WTC11 (cell line): ENCODE measurements around the gene LRRC49. TPM values are rescaled to one million over a fixed set of nuclear protein-coding genes. Genes with fewer than 3 reads are reported as not detected.
A peak's percentile ranks its signal among the peaks of the same experiment; 100 is the strongest.

Source experiments
- ATAC-seq: fragments of 200-7000 bp; cut with Tn5 transposase; 2 replicates; pipeline ENCODE4 v1.10.0; 2021; ENCODE audit warnings: mild to moderate bottlenecking, moderate library complexity
- CTCF ChIA-PET: fragments of 300-600 bp; sonication (Branson Sonifier 250); formaldehyde crosslinking; loops from one replicate; lab custom pipeline; 2021; ENCODE audit warnings: antibody characterized with exemption; lab: Charles Lee
- POLR2A ChIA-PET: fragments of 350-600 bp; sonication (Branson Sonifier 250); formaldehyde crosslinking; loops from one replicate; lab custom pipeline; 2021; ENCODE audit warnings: antibody characterized with exemption; lab: Charles Lee
- DNase-seq: peaks from one replicate; pipeline ENCODE4 v3.0.0; 2021; ENCODE audit warnings: low spot score
- H3K27ac Mint-ChIP-seq: 2 replicates; pipeline ENCODE4 v1.8.0; 2021; ENCODE audit warnings: mixed read lengths
- H3K27me3 Mint-ChIP-seq: 2 replicates; pipeline ENCODE4 v1.8.0; 2021; ENCODE audit warnings: low read depth, mild to moderate bottlenecking, moderate library complexity, mixed read lengths
- H3K36me3 Mint-ChIP-seq: 2 replicates; pipeline ENCODE4 v1.8.0; 2021; ENCODE audit warnings: mixed read lengths
- H3K4me1 Mint-ChIP-seq: 2 replicates; pipeline ENCODE4 v1.8.0; 2022; ENCODE audit warnings: mixed read lengths
- H3K4me3 Mint-ChIP-seq: 2 replicates; pipeline ENCODE4 v1.8.0; 2021; ENCODE audit warnings: mild to moderate bottlenecking, moderate library complexity, mixed read lengths
- H3K9me3 Mint-ChIP-seq: 2 replicates; pipeline ENCODE4 v1.8.0; 2021; ENCODE audit warnings: mixed read lengths
- CDX4 ChIP-seq: fragments of 250-450 bp; sonication (Bioruptor Pico); IDR thresholded peaks from 2 replicates; pipeline ENCODE4 v1.9.0; 2021; ENCODE audit warnings: moderate library complexity, mild to moderate bottlenecking, inconsistent platforms, borderline replicate concordance
- GABPB1 ChIP-seq: sonication (generic); formaldehyde crosslinking; IDR thresholded peaks from 2 replicates; pipeline ENCODE4 v1.8.1; 2023; ENCODE audit warnings: mild to moderate bottlenecking, missing genetic modification reagents
- KAT7 ChIP-seq: sonication (generic); formaldehyde crosslinking; IDR thresholded peaks from 2 replicates; pipeline ENCODE4 v1.8.1; 2023; ENCODE audit warnings: missing genetic modification reagents, mild to moderate bottlenecking, borderline replicate concordance
- NFATC4 ChIP-seq: fragments of 250-450 bp; sonication (Bioruptor Pico); IDR thresholded peaks from 2 replicates; pipeline ENCODE4 v1.9.0; 2021; ENCODE audit warnings: mild to moderate bottlenecking
- PRRX2 ChIP-seq: fragments of 250-450 bp; sonication (Bioruptor Pico); IDR thresholded peaks from 2 replicates; pipeline ENCODE4 v1.8.0; 2021; ENCODE audit warnings: mild to moderate bottlenecking
- TP53 ChIP-seq: sonication (generic); formaldehyde crosslinking; IDR thresholded peaks from 2 replicates; pipeline ENCODE4 v1.8.1; 2023; ENCODE audit warnings: mild to moderate bottlenecking, missing genetic modification reagents
- ZNF317 ChIP-seq: sonication (generic); formaldehyde crosslinking; IDR thresholded peaks from 2 replicates; pipeline ENCODE4 v1.8.1; 2023; ENCODE audit warnings: low read depth, mild to moderate bottlenecking, moderate library complexity, missing genetic modification reagents, borderline replicate concordance
- total RNA-seq: library from RNA; stranded (reverse); gene quantifications from 3 replicates; pipeline ENCODE4 v1.2.3, GENCODE V29; 2021
- TF ChIP-seq, protein P1 (sequence below): sonication (generic); formaldehyde crosslinking; IDR thresholded peaks from 2 replicates; pipeline ENCODE4 v1.8.1; 2023; ENCODE audit warnings: mild to moderate bottlenecking, missing genetic modification reagents
- TF ChIP-seq, protein P2 (sequence below): fragments of 250-450 bp; sonication (Bioruptor Pico); IDR thresholded peaks from 2 replicates; pipeline ENCODE4 v1.9.0; 2021; ENCODE audit warnings: mild to moderate bottlenecking, borderline replicate concordance
- TF ChIP-seq, protein P3 (sequence below): sonication (generic); formaldehyde crosslinking; IDR thresholded peaks from 2 replicates; pipeline ENCODE4 v1.8.1; 2022; ENCODE audit warnings: missing genetic modification reagents, borderline replicate concordance
- TF ChIP-seq, protein P4 (sequence below): sonication (generic); formaldehyde crosslinking; conservative IDR thresholded peaks from 2 replicates; pipeline ENCODE4 v1.8.1; 2022; ENCODE audit warnings: mild to moderate bottlenecking, missing genetic modification reagents
- TF ChIP-seq, protein P5 (sequence below): fragments of 250-450 bp; sonication (Bioruptor Pico); conservative IDR thresholded peaks from 2 replicates; pipeline ENCODE4 v1.9.0; 2021; ENCODE audit warnings: mild to moderate bottlenecking

Gene LRRC49
- total RNA-seq, 1 experiment from 2014 or later: 6.9 TPM

DNA sequence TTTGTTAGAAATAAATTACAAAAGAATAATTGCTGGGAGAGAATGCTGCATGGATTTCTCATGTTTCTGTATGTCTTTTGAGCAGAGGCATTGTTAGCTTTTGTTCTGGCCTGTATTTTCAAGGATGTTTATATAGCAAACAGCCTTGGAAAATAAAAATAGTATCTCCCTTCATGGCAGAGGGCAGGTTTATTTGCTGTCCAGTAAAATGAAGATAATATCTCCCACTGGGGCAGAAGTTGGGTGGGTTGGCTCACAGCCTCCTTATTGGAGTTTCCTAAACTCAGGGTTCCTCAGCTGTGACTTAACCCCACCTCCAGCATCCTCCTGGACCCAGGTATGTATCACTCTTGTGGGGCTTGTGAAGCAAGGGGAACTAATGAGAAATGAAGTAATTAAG lies 178.9 kb downstream of the LRRC49 start:
- ATAC-seq: no peak
- Mint-ChIP-seq H3K9me3 (peaks cover 36% of the 10 kb centered on the region), H3K27ac (no peak overlapping the region), H3K36me3 (peaks cover 14% of the 10 kb centered on the region), H3K4me3 (no peak overlapping the region), H3K27me3 (peaks cover 2% of the 10 kb centered on the region; the same call in 1 of the 2 replicates), H3K4me1 (peaks cover 4% of the 10 kb centered on the region; the same call in 1 of the 2 replicates)
- CTCF ChIA-PET: no interaction called here
- no peak for TF ChIP-seq CDX4
- TF ChIP-seq, protein P1, sequence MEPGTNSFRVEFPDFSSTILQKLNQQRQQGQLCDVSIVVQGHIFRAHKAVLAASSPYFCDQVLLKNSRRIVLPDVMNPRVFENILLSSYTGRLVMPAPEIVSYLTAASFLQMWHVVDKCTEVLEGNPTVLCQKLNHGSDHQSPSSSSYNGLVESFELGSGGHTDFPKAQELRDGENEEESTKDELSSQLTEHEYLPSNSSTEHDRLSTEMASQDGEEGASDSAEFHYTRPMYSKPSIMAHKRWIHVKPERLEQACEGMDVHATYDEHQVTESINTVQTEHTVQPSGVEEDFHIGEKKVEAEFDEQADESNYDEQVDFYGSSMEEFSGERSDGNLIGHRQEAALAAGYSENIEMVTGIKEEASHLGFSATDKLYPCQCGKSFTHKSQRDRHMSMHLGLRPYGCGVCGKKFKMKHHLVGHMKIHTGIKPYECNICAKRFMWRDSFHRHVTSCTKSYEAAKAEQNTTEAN (CRISPR knock-in tag): no peak
- no peak for TF ChIP-seq TP53 (CRISPR knock-in tag)
- TF ChIP-seq ZNF317: no peak
- TF ChIP-seq, protein P2, sequence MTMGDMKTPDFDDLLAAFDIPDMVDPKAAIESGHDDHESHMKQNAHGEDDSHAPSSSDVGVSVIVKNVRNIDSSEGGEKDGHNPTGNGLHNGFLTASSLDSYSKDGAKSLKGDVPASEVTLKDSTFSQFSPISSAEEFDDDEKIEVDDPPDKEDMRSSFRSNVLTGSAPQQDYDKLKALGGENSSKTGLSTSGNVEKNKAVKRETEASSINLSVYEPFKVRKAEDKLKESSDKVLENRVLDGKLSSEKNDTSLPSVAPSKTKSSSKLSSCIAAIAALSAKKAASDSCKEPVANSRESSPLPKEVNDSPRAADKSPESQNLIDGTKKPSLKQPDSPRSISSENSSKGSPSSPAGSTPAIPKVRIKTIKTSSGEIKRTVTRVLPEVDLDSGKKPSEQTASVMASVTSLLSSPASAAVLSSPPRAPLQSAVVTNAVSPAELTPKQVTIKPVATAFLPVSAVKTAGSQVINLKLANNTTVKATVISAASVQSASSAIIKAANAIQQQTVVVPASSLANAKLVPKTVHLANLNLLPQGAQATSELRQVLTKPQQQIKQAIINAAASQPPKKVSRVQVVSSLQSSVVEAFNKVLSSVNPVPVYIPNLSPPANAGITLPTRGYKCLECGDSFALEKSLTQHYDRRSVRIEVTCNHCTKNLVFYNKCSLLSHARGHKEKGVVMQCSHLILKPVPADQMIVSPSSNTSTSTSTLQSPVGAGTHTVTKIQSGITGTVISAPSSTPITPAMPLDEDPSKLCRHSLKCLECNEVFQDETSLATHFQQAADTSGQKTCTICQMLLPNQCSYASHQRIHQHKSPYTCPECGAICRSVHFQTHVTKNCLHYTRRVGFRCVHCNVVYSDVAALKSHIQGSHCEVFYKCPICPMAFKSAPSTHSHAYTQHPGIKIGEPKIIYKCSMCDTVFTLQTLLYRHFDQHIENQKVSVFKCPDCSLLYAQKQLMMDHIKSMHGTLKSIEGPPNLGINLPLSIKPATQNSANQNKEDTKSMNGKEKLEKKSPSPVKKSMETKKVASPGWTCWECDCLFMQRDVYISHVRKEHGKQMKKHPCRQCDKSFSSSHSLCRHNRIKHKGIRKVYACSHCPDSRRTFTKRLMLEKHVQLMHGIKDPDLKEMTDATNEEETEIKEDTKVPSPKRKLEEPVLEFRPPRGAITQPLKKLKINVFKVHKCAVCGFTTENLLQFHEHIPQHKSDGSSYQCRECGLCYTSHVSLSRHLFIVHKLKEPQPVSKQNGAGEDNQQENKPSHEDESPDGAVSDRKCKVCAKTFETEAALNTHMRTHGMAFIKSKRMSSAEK: no peak
- TF ChIP-seq KAT7: no peak
- TF ChIP-seq, protein P3, sequence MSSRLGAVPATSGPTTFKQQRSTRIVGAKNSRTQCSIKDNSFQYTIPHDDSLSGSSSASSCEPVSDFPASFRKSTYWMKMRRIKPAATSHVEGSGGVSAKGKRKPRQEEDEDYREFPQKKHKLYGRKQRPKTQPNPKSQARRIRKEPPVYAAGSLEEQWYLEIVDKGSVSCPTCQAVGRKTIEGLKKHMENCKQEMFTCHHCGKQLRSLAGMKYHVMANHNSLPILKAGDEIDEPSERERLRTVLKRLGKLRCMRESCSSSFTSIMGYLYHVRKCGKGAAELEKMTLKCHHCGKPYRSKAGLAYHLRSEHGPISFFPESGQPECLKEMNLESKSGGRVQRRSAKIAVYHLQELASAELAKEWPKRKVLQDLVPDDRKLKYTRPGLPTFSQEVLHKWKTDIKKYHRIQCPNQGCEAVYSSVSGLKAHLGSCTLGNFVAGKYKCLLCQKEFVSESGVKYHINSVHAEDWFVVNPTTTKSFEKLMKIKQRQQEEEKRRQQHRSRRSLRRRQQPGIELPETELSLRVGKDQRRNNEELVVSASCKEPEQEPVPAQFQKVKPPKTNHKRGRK (CRISPR knock-in tag): no peak
- no peak for TF ChIP-seq NFATC4 (CRISPR knock-in tag)
- POLR2A ChIA-PET: no interaction called here
- no peak for DNase-seq

GRCh38 chr15:71072423-71072822 lies 179.8 kb downstream of the LRRC49 start:
- TF ChIP-seq PRRX2 (no peak), GABPB1 (CRISPR knock-in tag) (no peak)
- TF ChIP-seq, protein P4, sequence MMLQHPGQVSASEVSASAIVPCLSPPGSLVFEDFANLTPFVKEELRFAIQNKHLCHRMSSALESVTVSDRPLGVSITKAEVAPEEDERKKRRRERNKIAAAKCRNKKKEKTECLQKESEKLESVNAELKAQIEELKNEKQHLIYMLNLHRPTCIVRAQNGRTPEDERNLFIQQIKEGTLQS: no peak
- TF ChIP-seq, protein P5, sequence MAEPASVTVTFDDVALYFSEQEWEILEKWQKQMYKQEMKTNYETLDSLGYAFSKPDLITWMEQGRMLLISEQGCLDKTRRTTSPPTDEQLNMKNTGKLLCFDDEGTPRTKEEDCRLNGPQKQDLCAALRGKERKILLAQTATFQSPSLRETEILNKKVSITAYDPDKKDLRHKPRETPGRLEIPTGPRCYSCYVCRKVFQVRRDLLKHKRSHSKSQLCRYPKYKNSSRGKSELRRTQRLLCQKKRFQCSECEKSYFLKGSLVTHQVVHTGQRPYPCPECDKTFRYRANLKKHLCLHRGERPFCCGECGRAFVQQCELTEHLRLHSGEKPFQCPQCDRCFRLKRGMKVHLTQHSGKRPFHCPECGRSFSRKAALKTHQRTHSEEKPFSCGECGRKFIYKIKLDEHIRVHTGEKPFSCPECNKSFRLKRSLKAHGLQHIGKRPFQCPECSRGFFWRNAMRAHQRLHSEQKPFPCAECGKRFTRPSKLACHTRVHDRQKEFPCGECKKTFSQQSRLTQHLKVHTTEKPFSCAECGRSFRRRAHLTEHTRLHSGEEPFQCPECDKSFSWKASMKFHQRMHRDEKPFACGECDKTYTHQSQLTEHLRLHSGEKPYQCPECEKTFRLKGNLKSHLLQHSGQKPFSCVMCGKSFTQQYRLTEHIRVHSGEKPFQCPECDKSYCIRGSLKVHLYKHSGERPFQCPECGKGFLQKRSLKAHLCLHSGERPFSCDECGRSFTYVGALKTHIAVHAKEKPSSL (CRISPR knock-in tag): no peak
- DNase-seq (no peak), ATAC-seq (peak; percentile 78)
- Mint-ChIP-seq H3K4me1 (peaks cover 4% of the 10 kb centered on the region; the same call in 1 of the 2 replicates), H3K27me3 (peaks cover 5% of the 10 kb centered on the region; the same call in 1 of the 2 replicates), H3K36me3 (peaks cover 14% of the 10 kb centered on the region), H3K9me3 (peaks cover 42% of the 10 kb centered on the region), H3K4me3 (no peak overlapping the region), H3K27ac (no peak overlapping the region)
- ChIA-PET POLR2A (no interaction called here), CTCF (interaction anchor here (1.6 kb wide), 1 partner anchor 43 kb away, joined by 3 read pairs; the partner anchor contains the start of gene THSD4)
